GM18909 (cell line): ENCODE data around the gene IDS.
"Not testable (repeated sequence)": the region's sequence is repeated elsewhere in the genome, so short reads cannot be mapped to it uniquely, and the experiment has no call there.

Experiments
- ATAC-seq: cut with Tn5 transposase; IDR thresholded peaks from one replicate; pipeline ENCODE4 v1.9.1; 2021; ENCODE audit warnings: mild to moderate bottlenecking; ENCODE audit not compliant: unreplicated experiment, poor library complexity

The IDS gene, protein sequence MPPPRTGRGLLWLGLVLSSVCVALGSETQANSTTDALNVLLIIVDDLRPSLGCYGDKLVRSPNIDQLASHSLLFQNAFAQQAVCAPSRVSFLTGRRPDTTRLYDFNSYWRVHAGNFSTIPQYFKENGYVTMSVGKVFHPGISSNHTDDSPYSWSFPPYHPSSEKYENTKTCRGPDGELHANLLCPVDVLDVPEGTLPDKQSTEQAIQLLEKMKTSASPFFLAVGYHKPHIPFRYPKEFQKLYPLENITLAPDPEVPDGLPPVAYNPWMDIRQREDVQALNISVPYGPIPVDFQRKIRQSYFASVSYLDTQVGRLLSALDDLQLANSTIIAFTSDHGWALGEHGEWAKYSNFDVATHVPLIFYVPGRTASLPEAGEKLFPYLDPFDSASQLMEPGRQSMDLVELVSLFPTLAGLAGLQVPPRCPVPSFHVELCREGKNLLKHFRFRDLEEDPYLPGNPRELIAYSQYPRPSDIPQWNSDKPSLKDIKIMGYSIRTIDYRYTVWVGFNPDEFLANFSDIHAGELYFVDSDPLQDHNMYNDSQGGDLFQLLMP

DNA sequence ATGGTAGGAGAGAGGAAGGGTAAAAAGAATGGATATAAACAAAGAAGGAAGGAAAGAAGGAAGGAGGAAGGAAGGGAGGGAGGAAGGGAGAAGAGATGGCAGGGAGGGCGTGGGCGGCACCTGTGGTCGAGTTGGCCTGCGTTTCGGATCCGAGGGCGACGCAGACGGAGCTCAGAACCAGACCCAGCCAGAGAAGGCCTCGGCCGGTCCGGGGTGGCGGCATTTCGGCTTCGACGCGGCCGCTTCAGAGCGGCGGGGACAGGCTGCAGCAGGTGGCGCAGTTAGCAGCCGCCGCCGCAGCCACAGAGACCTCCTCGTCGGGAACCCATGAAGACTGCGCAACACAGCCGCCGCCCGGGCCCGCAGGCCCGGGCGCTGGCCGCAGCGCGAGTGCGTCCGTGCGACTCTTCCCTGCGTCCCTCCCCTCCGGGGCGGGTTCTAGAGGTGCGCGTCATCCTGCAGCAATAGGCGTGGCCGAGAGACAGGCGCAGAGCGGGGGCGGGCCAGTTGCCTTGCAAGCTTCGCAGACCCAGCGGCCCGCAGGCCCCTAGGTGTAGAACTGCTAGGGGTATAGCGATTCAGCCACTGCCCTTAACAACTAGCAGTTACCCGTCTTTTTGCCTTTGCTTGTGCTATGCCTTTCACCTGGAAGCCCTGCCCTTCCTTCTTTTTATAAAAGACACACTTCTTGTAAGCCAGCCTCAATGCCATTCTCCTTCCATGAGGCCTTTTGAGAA is at the start of gene IDS:
Gene IDS, minus strand, starts transcription at position 392 of the 737 bp plus-strand sequence. Its CDS starts 169 bp downstream, at position 223.
- peak; percentile 76 for ATAC-seq

DNA sequence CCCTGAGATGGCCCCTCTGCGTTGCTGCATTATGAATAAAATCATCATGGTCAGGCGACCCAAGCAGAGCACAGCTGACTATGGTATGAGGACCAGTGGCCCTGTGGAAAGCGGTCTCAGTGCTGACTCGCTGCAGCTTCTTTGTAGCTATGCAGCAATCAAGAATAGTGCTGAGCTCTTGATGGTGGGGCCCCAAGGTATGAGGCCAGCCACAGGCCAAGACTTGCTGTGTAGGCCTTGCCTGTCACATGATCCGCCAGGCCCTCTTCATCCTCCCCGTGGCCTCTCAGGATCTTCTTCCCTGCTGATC is 46.8 kb upstream of the IDS start:
- not testable (repeated sequence) for ATAC-seq

DNA sequence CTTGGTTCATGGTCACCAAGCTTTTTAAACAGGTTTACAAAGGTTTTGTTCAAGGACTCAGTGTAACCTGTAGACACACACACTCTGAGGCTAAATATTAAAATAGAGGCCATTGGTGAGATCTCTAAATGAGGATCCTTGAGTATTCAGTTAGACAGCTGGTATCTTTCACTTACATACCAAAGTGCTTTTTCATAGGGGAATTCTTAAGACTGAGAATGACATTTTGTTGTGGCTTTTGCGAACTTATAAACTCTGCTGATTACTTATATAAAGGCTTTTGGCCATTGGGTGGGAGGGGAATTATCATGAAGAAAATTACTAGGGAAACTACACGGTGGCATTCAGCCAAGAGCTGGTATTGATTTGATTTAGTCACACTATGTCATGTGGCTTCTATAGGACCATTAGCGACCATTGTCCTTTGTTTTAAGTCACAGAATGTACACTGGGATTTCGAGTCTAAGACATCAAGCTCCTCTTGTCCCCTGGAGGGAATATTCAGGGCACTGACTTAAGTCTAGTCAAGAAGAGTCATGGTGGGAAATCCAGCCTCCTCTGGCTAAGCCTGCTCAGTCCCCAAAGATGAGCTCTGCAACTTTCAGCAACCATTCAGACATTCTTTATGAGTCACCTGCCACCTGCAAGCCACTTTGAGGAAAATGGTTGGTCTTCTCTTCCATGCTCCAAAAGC is 46.3 kb upstream of the IDS start:
- ATAC-seq = not testable (repeated sequence)

DNA sequence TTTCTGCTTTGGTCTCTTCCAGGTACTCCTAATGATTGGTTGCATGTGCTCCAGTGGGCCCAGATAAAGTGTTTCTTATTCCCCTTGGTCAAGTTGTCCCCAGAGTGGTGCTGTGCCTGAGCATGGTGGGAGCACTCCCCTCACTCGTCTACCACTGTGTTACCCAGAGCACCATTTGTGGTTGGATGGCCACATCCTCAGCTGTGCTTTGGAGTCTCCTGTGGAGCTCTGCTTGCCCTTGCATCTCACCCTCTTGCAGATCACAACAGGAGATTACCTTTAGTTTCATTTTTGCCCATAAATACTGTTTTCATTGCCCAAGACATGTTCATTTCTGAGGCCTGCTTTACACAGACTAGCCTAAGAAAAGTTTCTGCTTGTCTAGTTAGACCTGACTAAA is 45.3 kb upstream of the IDS start:
- not testable (repeated sequence) for ATAC-seq

DNA sequence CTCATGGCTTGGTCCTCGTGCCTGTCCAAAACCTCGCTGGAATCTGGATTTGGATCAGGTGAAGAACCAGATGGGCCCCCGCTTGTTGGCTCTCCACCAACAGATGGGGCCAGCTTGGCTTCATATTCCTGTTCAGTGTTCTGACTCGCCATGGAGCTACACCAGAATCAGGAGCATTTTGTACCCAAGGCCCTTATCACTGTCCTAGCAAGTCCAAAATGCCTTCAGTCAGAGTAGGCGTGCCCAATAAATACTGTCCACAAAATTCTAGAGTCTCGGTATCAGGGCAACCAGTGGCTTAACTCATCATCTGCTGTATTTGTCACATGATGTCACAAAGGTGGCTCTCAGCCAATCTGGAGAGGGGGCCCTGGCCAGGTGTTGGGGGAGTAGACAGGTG is 44.6 kb upstream of the IDS start, which contains the start of gene HSFX3:
Gene HSFX3, minus strand, starts transcription at position 224 of the 400 bp plus-strand sequence. Its CDS starts 72 bp downstream, at position 152.
- not testable (repeated sequence) for ATAC-seq

DNA sequence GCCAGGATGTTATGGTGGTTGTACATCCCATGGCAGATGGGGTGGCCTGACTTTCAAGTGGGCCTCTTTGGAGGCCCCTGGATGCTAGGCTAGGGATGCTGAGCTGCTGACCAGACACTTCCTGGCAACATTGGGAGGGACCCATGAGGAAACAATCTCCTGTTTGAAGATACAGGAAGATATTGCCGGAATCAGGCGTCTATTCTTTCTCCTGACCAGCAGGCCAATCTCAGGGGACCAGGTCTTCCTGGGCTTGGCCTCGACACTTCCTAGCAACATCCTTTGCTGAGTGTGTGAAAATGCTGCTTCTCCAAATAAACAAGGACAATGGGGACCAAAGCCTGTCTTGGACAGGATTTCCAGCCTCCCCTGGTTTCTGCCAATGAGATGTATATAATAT is 42.7 kb upstream of the IDS start:
- not testable (repeated sequence) for ATAC-seq

DNA sequence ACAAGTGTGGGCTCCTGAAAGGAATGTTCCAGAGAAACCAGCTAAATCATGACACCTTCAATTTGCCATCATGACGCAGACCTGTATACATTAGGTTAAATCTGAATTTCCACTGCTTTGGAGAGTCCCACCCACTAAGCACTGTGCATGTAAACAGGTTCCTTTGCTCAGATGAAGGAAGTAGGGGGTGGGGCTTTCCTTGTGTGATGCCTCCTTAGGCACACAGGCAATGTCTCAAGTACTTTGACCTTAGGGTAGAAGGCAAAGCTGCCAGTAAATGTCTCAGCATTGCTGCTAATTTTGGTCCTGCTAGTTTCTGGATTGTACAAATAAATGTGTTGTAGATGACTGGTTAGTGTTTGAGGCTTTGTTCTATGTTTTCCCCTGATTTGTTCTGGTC is 41.9 kb upstream of the IDS start:
- not testable (repeated sequence) for ATAC-seq

DNA sequence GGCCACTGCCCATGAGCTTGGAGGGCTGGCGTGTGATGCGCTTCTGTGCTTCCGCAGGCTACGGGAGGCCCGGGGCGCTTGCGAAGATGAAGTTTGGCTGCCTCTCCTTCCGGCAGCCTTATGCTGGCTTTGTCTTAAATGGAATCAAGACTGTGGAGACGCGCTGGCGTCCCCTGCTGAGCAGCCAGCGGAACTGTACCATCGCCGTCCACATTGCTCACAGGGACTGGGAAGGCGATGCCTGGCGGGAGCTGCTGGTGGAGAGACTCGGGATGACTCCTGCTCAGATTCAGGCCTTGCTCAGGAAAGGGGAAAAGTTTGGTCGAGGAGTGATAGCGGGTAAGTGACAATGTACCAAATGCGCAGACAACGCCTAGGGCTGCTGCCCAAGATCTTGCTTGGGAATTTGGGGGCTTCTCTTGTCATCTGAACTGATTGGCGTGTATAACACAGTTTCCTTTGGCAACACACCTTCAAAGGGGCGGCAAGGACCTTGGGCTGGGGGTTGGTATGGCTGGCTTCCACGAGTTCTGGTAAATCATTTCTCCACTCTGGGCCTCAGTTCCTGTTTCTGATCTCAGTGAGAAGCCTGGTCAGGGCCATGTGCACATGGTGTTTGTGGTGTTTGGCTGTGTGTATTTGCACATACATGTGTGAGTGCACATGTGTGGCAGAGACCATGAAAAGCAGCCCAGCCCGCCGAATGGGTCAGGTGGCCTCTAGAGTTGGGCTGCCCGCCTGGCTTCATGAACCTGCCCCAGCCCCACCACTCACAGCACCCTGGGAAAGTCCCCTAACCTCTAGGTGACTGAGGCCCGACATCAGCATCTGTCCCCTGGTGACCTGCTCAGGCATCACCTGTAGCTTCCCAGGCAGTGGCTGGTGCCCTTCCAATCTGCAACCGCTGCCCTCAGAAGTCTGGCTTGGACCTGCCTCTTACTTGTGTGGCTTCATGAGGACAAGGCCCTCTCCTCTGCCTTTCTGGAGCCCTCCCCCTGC is 40.7 kb upstream of the IDS start:
- peak; percentile 63 for ATAC-seq

DNA sequence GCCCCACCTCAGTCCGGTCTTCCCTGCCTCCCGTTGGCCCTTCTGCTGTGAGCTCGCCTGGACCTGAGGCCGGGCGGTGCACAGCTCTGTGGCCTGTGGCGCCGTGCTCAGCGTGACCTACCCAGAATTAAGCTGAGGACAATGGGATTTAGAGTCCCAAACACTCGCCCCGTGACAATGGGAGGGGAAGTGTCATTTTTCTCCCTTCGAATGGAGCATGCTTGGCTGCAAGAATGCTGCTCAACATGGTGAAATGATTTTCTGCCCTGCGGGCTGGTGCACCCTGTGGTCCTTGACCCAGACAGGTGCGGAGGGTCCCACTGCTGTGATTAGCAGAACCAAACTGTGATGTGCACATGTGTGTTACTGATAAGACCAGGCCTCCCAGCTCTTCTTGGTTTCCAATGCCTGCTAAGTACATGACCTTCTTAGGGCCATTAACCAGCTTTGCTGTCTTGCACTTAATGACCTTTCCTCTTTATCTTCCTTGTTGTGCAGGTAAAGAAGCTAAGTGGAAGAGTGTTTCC is 36.5 kb upstream of the IDS start:
- ATAC-seq = no peak

DNA sequence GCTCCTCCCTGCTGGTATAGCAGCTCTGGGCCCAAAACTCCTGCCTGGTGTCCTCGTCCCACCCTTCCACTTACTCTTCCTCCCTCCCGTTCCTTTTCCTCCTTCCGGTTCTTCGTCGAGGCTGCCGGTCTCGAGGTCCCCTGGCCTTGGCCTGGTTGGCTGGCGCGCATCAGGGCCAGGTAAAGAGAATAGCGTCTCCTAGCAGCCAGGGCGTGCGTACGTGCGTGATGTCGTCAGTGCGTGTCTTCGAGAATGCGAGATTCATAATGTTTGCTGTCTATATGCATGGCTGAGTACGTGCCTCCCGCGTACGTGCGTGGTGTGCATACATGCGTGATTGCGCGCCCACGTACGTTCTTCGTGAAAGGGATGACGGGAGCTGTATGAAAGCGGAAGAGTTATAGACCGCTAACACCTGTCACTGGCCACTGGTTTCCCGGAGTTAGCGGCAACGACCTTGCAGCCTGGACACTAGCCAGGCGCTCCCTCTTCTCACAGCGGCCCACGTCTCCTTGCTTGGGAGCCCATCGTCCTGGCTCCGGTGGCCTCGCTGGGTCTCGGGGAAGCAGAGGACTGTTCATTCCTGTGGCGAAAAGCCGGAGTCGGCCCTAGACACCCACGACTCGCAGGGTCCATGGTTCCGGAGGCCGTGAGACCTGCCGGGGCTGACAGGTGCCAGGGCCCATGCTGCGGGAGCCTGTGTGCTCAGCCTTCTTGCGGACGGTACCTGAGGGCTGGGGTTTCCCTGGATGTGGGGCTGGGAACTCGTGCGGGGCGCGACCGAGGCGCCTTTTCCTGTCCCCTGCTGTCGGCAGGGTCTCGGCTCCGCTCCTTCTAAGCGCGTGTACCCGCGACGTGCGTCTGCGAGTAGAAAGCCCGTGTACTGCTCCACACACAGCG is 35.8 kb upstream of the IDS start, which contains the start of gene EOLA1:
Gene EOLA1, plus strand, starts transcription at position 392 of the 900 bp plus-strand sequence. CDS start 4,619 bp downstream, outside the sequence.
- peak; percentile 84 for ATAC-seq

DNA sequence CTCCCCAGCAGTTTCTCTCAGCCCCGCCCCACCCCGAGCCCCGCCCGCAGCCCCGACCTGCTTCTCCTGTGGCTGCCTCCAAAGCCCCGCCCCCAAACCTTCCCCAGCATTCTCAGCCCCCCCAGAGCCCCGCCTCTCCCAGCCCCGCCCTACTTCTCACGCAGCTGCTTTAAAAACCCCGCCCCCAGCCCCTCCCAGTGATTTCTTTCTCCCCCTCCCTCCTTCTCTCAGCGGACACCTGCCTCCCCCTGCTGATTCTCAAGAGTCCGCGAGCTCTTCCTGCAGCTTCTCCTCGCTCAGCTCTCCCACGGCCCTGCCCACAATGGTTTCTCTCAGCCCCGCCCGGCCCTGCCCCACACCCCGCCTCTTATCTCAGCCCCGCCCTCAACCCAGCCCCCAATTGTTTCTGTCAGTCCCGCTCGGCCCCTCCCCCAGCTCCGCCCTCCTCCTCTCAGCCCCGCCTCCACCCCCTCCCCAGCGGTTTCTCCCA is 35.1 kb upstream of the IDS start:
- peak; percentile 11 for ATAC-seq

DNA sequence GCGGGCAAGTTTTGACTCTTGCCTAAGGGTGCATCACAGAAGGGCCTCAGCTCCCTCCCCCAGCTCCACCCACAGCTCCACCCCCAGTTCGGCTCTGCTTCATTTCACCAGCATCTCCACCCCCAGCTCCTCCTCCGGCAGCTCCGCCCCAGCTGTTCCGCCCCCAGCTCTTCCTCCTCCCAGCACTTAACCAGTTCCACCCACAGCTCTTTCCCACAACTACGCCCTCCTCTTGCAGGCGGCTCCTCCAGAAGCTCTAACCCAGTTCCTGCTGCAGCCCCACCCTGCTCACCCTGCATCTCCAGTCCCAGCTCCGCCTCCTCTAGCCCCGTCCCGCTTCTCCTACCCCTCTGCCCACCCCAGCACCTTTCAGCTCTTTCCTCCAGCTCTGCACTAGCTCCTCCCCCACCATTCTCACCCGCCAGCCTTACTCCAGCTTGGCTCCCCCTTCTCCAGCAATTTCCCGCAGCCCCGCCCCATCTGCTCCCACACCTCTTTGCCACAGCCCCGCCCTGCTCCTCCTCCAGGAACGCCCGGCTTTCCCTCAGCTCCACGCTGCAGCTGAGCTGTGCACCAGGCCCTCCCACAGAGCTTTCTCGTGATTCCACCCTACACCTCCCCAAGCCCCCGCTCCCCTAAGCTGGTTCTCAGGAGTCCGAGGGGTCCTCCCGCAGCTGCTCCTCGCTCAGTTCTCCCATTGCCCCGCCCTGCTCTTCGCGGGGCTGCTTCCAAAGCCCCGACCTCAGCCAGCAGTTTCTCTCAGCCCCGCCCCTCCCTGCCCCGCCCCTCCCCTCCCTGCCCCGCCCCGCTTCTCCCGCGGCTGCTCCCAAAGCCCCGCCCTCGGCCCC is 34.4 kb upstream of the IDS start:
- ATAC-seq = peak; percentile 55

DNA sequence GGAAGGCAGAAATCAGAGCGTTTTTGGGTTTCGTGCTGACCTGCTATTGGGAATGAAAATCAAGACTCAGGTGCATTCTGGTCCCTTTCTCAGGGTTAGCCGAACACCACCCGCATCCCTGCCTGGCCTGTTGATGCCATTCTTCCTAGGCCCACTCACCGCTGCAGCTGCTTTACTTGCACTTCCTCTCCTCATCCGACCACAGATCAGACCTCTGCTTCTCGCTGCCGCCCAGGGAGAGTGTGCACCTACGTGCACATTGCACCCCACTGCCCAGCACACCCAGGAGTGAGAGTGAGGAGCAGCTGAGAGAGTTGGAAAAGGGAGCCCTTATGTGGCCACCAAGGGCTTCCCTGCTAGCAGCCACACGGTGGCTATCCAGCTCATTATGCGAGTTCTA is 32.4 kb upstream of the IDS start:
- ATAC-seq = not testable (repeated sequence)

DNA sequence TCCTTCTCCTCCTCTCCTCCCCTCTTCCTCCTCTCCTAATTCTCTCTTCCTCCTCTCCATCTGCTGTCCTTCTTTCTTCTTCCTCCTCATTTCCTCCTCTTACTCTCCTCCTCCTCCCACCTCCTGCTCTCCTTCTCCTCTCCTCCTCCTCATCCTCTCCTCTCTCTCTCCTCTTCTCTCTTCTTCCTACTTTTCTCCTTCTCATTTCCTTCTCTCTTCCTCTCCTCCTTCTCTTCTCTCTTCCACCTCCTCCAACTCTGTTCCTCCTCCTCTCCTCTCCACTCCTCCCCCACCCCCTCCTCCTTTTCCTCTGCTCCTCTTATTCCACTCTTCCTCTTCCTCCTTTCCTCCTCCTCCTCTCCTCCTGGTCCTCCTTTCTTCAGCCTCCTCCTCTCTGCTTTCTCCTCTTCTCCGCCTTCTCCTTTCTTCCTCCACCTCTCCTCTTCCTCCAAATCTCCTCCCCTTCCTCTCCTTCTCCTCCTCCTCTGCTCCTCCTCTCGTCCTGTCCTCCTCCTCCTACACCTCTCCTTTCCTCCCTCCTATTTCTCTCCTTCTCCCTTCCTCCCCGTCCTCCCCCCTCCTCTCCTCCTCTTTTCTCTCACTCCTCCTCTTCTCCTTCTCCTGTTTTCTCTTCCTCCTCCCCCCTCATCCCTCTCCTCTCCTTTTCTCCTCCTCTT is 30.0 kb upstream of the IDS start:
- ATAC-seq = not testable (repeated sequence)

DNA sequence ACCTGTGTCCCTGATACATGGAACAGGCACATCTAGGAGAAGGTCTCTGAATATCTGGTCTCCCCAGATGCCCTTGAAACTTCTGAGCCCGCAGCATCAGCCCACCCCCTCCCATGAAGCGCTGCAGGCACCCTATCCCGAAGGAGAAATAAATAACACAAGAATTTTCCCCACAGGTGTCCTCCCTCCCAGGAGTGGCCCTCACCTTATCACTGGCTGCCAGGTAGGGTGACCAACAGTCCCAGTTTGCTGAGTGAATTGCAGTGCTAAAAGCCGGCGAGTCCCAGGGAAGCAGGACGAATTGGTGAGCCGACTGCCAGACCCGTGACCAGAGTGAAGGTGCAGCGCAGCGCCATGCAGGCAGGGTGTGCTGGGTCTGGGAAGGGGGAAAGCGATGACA is 28.9 kb upstream of the IDS start:
- not testable (repeated sequence) for ATAC-seq

DNA sequence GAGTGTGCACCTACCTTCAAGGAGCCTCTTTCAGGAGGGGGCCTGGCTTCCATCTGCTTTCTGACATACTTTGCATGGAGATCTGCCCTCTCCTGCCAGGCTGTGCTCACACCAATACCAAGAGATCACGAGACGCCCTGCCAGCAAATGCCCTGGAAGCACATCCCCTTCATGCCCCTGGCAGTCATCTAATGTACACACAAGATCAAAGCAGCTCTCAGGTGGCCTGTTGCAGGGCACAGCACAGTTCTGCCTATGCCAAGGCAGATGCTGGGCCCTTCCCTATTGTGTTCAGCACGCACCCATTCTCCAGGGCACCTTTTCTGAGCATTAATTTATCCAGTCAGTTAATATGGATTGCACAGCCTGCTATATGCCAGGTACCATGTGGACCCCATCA is 27.8 kb upstream of the IDS start:
- ATAC-seq = not testable (repeated sequence)
